Measurements from ENCODE around the gene SLC18A2.

DNA sequence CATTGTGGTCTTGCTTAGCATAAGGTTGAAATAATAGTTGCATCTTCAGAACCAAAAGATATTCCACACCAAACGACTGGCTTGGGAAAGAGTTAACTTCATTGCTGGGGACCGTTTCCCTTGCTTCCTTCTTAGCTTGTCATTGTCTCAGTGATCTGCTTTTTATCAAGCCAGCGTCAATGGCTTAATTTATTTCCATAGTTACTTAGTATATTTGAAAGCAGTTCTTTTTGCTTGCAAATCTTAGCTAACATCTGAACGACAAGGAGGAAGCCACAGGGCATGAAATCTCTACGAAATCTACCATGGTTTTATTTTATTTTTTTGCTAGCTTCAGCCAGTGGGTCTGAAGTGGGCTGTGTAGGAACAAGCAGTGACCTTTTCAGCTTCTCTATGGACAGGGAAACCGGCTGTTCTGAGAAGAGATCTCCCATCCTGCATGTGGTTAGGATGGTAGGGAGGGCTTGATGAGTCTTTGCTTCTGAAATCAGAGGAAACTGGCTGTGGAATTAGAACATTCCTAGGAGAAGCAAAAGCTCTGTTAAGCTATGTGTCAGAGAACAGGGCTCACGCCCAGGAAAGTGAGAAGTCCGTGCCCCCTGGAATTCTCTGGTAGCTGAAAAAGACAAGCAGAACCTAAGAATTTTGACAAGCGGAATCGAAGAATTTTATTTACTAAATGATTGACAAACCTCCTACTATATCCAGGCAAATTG lies 8.0 kb downstream of the SLC18A2 start:
- no peak for TF ChIP-seq POLR2A (IDR thresholded peaks at IDR 0.05; ENCODE audit: low read depth, low read length)
- TF ChIP-seq POLR2AphosphoS5 (IDR thresholded peaks at IDR 0.05; ENCODE audit: low read depth, low read length) = no peak
- no peak for TF ChIP-seq POU2F2 (IDR thresholded peaks at IDR 0.05; ENCODE audit: low read depth, low read length)
- TF ChIP-seq SPI1 (IDR thresholded peaks at IDR 0.05; ENCODE audit: low read depth, low read length) = no peak
- TF ChIP-seq TAF1 (IDR thresholded peaks at IDR 0.05; ENCODE audit: low read depth, low read length) = no peak

All from GM12891 (cell line).